ENCODE results near the gene PVALEF. TPM values are rescaled to one million over a fixed set of nuclear protein-coding genes. Genes with fewer than 3 reads are reported as not detected.
A peak's percentile ranks its signal among the peaks of the same experiment; 100 is the strongest.

Gene PVALEF
- total and polyA plus RNA-seq, 2 of the 13 experiments (the other 11 are each of a cell fraction or from before 2014, with no cell fraction given) = 0.18 TPM

- Histone ChIP-seq H3K36me3 (replicated peaks in 1 of 2; ENCODE audit: control insufficient read depth in 1 of 2, insufficient read depth in 2 of 2, low read length in 2 of 2) (peaks cover 18 to 51% of the 10 kb centered on the region in 2 experiments; a peak in 4 of 5 replicates), H3K4me1 (ENCODE audit: insufficient read depth, low read length) (no peaks in the 10 kb centered on the region), H3K9me3 (ENCODE audit: low read length) (no peaks in the 10 kb centered on the region), H3K4me3 (replicated peaks in 1 of 3; ENCODE audit: insufficient read depth in 1 of 3, low read depth in 2 of 3, low read length in 3 of 3) (no peak overlapping the region), H3K27ac (ENCODE audit: extremely low read length, insufficient read depth, low read length) (no peak overlapping the region), H4K20me1 (ENCODE audit: insufficient read depth, low read length) (no peaks in the 10 kb centered on the region; the same call in 1 of the 2 replicates), H3K4me2 (ENCODE audit: low read depth, low read length) (no peak overlapping the region), H2AFZ (ENCODE audit: low read length) (no peak overlapping the region), H3K27me3 (ENCODE audit: control insufficient read depth in 1 of 2, insufficient read depth in 2 of 2, low read length in 2 of 2) (no peaks in the 10 kb centered on the region), H3K79me2 (ENCODE audit: insufficient read depth, low read length) (no peaks in the 10 kb centered on the region), H3K9ac (ENCODE audit: insufficient read depth, low read depth, low read length) (no peak overlapping the region)
- 93% methylated on average over 16 of the region's 18 CpGs for WGBS (ENCODE audit: low lambda C conversion rate)
- ChIA-PET CTCF (ENCODE audit: low intra/inter-chr PET ratio, low total read pairs) (interaction anchor here (1.3 to 1.4 kb wide), 2 partner anchors 58 to 99 kb away, joined by 4 to 20 read pairs; no protein-coding TSS in a partner anchor), POLR2A (interaction anchor here (1.3 kb wide), 1 partner anchor 39 kb away, joined by 3 read pairs; the partner anchor contains the start of genes NDUFAF8 and TEPSIN)
- ATAC-seq = no peak
- no peak for FAIRE-seq
- no peak for DNase-seq (ENCODE audit: low spot score)
- TF ChIP-seq GATA4 (IDR thresholded peaks at IDR 0.05; ENCODE audit: borderline replicate concordance, low read depth) (no peak), PCBP1 (IDR thresholded peaks at IDR 0.05; ENCODE audit: borderline replicate concordance, low read depth, low read length) (0 out of 2 replicates have a peak, but pooled peaks have one; percentile 12), MXD4 (CRISPR knock-in tag; IDR thresholded peaks at IDR 0.05) (no peak), MAZ (IDR thresholded peaks at IDR 0.05; ENCODE audit: borderline replicate concordance, low read depth, low read length) (no peak), MAZ (CRISPR knock-in tag; IDR thresholded peaks at IDR 0.05; ENCODE audit: low read depth) (no peak), KIAA2018 (CRISPR knock-in tag; IDR thresholded peaks at IDR 0.05; ENCODE audit: borderline replicate concordance) (no peak), HMG20A (CRISPR knock-in tag; IDR thresholded peaks at IDR 0.05; ENCODE audit: borderline replicate concordance) (no peak), TEAD2 (CRISPR knock-in tag; IDR thresholded peaks at IDR 0.05) (no peak), ZNF713 (CRISPR knock-in tag; IDR thresholded peaks at IDR 0.05) (no peak), ZNF547 (CRISPR knock-in tag; IDR thresholded peaks at IDR 0.05) (0 out of 2 replicates have a peak, but pooled peaks have one; percentile 45), ZNF572 (CRISPR knock-in tag; IDR thresholded peaks at IDR 0.05) (no peak), NCOA5 (CRISPR knock-in tag; IDR thresholded peaks at IDR 0.05) (no peak), BRF2 (CRISPR knock-in tag; IDR thresholded peaks at IDR 0.05) (no peak)
- intact Hi-C loops (cut with micrococcal nuclease; ENCODE audit: unreplicated experiment) (loop anchor here (5.0 kb wide), 1 partner anchor 58 kb away; no protein-coding TSS in a partner anchor), in situ Hi-C loops (cut with HindIII; ENCODE audit: extremely low pct_ligation_motif_present, low pct_unique_long_range_greater_than_20kb) (no loop called here)
- BruUV-seq (replicated peaks) = no TSS peak
These were observed 34.9 kb downstream of the PVALEF start for GRCh38 chr17:81200201-81200600.
